Measurements from ENCODE around the gene ZNF652.

DNA sequence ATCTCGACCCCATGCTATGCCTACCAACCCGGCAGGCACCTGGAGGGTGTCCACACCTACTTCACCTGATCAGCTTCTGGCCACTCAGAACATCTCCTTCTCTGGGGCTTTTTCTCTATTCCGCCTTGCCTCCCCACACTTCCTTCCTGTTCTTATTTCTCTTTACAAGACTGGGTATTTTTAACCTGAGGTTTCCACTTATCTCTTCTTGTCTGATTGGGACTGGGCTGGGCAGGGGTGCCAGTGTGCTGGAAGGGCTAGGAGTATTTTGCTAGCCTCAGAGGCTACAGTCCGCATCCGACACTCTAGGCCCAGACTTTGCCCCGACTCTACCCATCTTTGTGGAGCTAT, 26.2 kb upstream of the ZNF652 start:
- TF ChIP-seq, protein P1, sequence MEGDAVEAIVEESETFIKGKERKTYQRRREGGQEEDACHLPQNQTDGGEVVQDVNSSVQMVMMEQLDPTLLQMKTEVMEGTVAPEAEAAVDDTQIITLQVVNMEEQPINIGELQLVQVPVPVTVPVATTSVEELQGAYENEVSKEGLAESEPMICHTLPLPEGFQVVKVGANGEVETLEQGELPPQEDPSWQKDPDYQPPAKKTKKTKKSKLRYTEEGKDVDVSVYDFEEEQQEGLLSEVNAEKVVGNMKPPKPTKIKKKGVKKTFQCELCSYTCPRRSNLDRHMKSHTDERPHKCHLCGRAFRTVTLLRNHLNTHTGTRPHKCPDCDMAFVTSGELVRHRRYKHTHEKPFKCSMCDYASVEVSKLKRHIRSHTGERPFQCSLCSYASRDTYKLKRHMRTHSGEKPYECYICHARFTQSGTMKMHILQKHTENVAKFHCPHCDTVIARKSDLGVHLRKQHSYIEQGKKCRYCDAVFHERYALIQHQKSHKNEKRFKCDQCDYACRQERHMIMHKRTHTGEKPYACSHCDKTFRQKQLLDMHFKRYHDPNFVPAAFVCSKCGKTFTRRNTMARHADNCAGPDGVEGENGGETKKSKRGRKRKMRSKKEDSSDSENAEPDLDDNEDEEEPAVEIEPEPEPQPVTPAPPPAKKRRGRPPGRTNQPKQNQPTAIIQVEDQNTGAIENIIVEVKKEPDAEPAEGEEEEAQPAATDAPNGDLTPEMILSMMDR (conservative IDR thresholded peaks at IDR 0.05; ENCODE audit: low read depth, low read length) = no peak
- TF ChIP-seq EZH2 (IDR thresholded peaks at IDR 0.05; ENCODE audit: borderline replicate concordance, low read depth, low read length, poor library complexity, severe bottlenecking) = no peak
